ENCODE measurements around the gene HS3ST3B1. TPM values are rescaled to one million over a fixed set of nuclear protein-coding genes. Genes with fewer than 3 reads are reported as not detected.

HS3ST3B1 gene
- total RNA-seq, 1 experiment from 2014 or later: 3.8 TPM

GRCh38 chr17:14316126-14316832 lies 15.4 kb downstream of the HS3ST3B1 start:
- POLR2A ChIA-PET: no interaction called here
- H3K27me3 Mint-ChIP-seq (ENCODE audit: insufficient read depth, unreplicated experiment): no peaks in the 10 kb centered on the region
- no peak for TF ChIP-seq CTCF (IDR thresholded peaks at IDR 0.05; ENCODE audit: unreplicated experiment)
- no peak overlapping the region for H3K27ac Mint-ChIP-seq (ENCODE audit: low read depth, unreplicated experiment)
- H3K9me3 Mint-ChIP-seq (ENCODE audit: unreplicated experiment): no peaks in the 10 kb centered on the region
- peaks cover under 1% of the 10 kb centered on the region for H3K4me1 Mint-ChIP-seq (ENCODE audit: insufficient read depth, unreplicated experiment)
- no peak overlapping the region for H3K4me3 Mint-ChIP-seq (ENCODE audit: unreplicated experiment)
- CTCF ChIA-PET: interaction anchor here (0.9 to 1.0 kb wide), 2 partner anchors 611 to 715 kb away, joined by 3 to 4 read pairs; no protein-coding TSS in a partner anchor
- DNase-seq (ENCODE audit: unreplicated experiment): no peak
- peaks cover 6% of the 10 kb centered on the region for H3K36me3 Mint-ChIP-seq (ENCODE audit: insufficient read depth, unreplicated experiment)
- no TSS peak for BruUV-seq (replicated peaks)
- intact Hi-C loops (cut with micrococcal nuclease): no loop called here

GRCh38 chr17:14317383-14317782 lies 16.5 kb downstream of the HS3ST3B1 start:
- no peak for DNase-seq (ENCODE audit: unreplicated experiment)

DNA sequence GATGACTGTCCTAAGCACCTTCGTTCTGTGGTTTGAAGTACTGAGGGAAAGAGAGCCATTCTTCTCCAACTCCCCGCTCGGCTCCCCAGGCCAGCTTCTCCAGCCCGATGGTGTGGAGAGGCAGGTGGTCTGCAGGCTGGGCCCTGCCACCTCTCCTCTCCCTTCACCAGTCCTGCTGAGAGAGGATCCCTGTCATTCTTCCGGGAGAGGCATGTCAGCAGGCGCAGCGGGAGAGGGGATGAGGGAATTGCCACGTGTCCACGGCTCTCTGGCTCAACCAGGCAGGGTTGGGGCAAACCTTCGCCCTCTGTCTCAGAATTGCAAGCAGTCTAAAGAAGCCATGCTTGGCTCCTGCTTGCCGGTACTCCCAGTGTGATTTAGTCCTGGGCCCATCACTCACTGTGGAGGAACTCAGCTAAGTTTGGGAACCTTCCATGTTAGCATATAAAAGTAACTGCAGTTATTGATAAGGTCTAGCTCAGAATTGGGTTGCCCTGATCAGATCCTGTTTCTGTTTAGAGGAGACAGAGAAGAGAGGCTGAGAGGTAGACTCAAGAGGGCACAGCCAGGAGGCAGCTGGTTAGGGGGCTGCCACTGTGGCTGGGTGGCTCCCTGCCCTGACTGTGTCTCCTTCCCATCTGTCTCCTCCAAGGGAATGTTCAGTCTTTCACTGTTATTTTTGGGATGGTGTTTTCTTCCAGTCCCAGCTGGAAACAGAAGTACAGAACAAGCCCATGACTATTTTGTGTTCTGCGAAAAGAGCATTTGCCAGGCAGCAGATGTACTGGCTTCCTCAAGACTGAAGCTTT lies 17.4 kb downstream of the HS3ST3B1 start:
- no peaks in the 10 kb centered on the region for H3K27me3 Mint-ChIP-seq (ENCODE audit: insufficient read depth, unreplicated experiment)
- H3K27ac Mint-ChIP-seq (ENCODE audit: low read depth, unreplicated experiment): no peak overlapping the region
- POLR2A ChIA-PET: no interaction called here
- no peaks in the 10 kb centered on the region for H3K9me3 Mint-ChIP-seq (ENCODE audit: unreplicated experiment)
- peaks cover 10% of the 10 kb centered on the region for H3K4me1 Mint-ChIP-seq (ENCODE audit: insufficient read depth, unreplicated experiment)
- peaks cover 6% of the 10 kb centered on the region for H3K36me3 Mint-ChIP-seq (ENCODE audit: insufficient read depth, unreplicated experiment)
- intact Hi-C loops (cut with micrococcal nuclease): no loop called here
- TF ChIP-seq CTCF (IDR thresholded peaks at IDR 0.05; ENCODE audit: unreplicated experiment): no peak
- CTCF ChIA-PET: no interaction called here
- H3K4me3 Mint-ChIP-seq (ENCODE audit: unreplicated experiment): no peak overlapping the region
- DNase-seq (ENCODE audit: unreplicated experiment): no peak
- BruUV-seq (replicated peaks): no TSS peak

More at GRCh38 chr17:14317383-14317782, 16.5 kb downstream of the HS3ST3B1 start:
- BruUV-seq (replicated peaks): no TSS peak
- Mint-ChIP-seq H3K4me3 (ENCODE audit: unreplicated experiment) (no peak overlapping the region), H3K27ac (ENCODE audit: low read depth, unreplicated experiment) (no peak overlapping the region), H3K27me3 (ENCODE audit: insufficient read depth, unreplicated experiment) (no peaks in the 10 kb centered on the region), H3K36me3 (ENCODE audit: insufficient read depth, unreplicated experiment) (peaks cover 6% of the 10 kb centered on the region), H3K9me3 (ENCODE audit: unreplicated experiment) (no peaks in the 10 kb centered on the region), H3K4me1 (ENCODE audit: insufficient read depth, unreplicated experiment) (peaks cover 10% of the 10 kb centered on the region)
- intact Hi-C loops (cut with micrococcal nuclease): no loop called here
- ChIA-PET CTCF (interaction anchor here (0.6 to 1.0 kb wide), 3 partner anchors 16 to 610 kb away, joined by 3 read pairs; partner anchors contain the start of gene HS3ST3B1), POLR2A (no interaction called here)
- TF ChIP-seq CTCF (IDR thresholded peaks at IDR 0.05; ENCODE audit: unreplicated experiment): no peak

- H3K4me1 Mint-ChIP-seq (ENCODE audit: insufficient read depth, unreplicated experiment): peaks cover 10% of the 10 kb centered on the region
These were observed 18.0 kb downstream of the HS3ST3B1 start for GRCh38 chr17:14318918-14319205.

More at GRCh38 chr17:14318918-14319205, 18.0 kb downstream of the HS3ST3B1 start:
- no peak for TF ChIP-seq CTCF (IDR thresholded peaks at IDR 0.05; ENCODE audit: unreplicated experiment)
- peaks cover under 1% of the 10 kb centered on the region for H3K36me3 Mint-ChIP-seq (ENCODE audit: insufficient read depth, unreplicated experiment)
- H3K27me3 Mint-ChIP-seq (ENCODE audit: insufficient read depth, unreplicated experiment): no peaks in the 10 kb centered on the region
- BruUV-seq (replicated peaks): no TSS peak
- H3K4me3 Mint-ChIP-seq (ENCODE audit: unreplicated experiment): no peak overlapping the region
- H3K9me3 Mint-ChIP-seq (ENCODE audit: unreplicated experiment): no peaks in the 10 kb centered on the region
- H3K27ac Mint-ChIP-seq (ENCODE audit: low read depth, unreplicated experiment): no peak overlapping the region
- POLR2A ChIA-PET: no interaction called here
- CTCF ChIA-PET: interaction anchor here (0.9 kb wide), 1 partner anchor 1205 kb away, joined by 3 read pairs; no protein-coding TSS in a partner anchor
- DNase-seq (ENCODE audit: unreplicated experiment): no peak
- intact Hi-C loops (cut with micrococcal nuclease): no loop called here

Data from MCF 10A (cell line).